Nephron (organoid): ENCODE results near the gene LST1.
A peak's percentile ranks its signal among the peaks of the same experiment; 100 is the strongest.

Source experiments
- H3K27ac Mint-ChIP-seq, 3 experiments: 2 replicates each; pipeline ENCODE4 v1.8.0; 2020; ENCODE audit warnings: mixed read lengths in 3 of 3, mild to moderate bottlenecking in 2 of 3, moderate library complexity in 1 of 3
- H3K27me3 Mint-ChIP-seq: 2 replicates; pipeline ENCODE4 v1.8.0; 2021; ENCODE audit warnings: low read depth, mild to moderate bottlenecking, moderate library complexity, mixed read lengths
- H3K36me3 Mint-ChIP-seq: 2 replicates; pipeline ENCODE4 v1.8.0; 2020; ENCODE audit warnings: low read depth, mixed read lengths
- H3K4me1 Mint-ChIP-seq: 2 replicates; pipeline ENCODE4 v1.8.0; 2020; ENCODE audit warnings: mixed read lengths
- H3K4me3 Mint-ChIP-seq, 3 experiments: 2 replicates each; pipeline ENCODE4 v1.8.0; 2020; ENCODE audit warnings: mild to moderate bottlenecking in 3 of 3, mixed read lengths in 3 of 3, moderate library complexity in 2 of 3
- H3K9me3 Mint-ChIP-seq: 2 replicates; pipeline ENCODE4 v1.8.0; 2020; ENCODE audit warnings: mixed read lengths
- CTCF ChIP-seq, 3 experiments: fragments of 200-600 bp; sonication (generic); IDR thresholded peaks; one replicate each; pipeline ENCODE4 v1.5.0; 2021; ENCODE audit warnings: antibody characterized with exemption in 3 of 3; ENCODE audit not compliant: unreplicated experiment in 3 of 3

The LST1 gene

GRCh38 chr6:31543639-31544038 lies 42.4 kb upstream of the LST1 start:
- Mint-ChIP-seq H3K27me3 (no peaks in the 10 kb centered on the region), H3K27ac (no peak overlapping the region), H3K4me3 (no peak overlapping the region), H3K9me3 (no peaks in the 10 kb centered on the region), H3K4me1 (peaks cover 52% of the 10 kb centered on the region), H3K36me3 (peaks cover 27% of the 10 kb centered on the region)
- no peak for TF ChIP-seq CTCF (IDR thresholded peaks at IDR 0.05; ENCODE audit: unreplicated experiment in 3 of 3)

GRCh38 chr6:31544676-31545075 lies 41.4 kb upstream of the LST1 start:
- Mint-ChIP-seq H3K27ac (peak overlapping the region in 2 of 3 experiments; percentile 3 to 30), H3K4me1 (peaks cover 48% of the 10 kb centered on the region), H3K4me3 (peak overlapping the region; percentile 50 to 70 (median 54)), H3K9me3 (no peaks in the 10 kb centered on the region), H3K27me3 (no peaks in the 10 kb centered on the region), H3K36me3 (peaks cover 27% of the 10 kb centered on the region)
- no peak for TF ChIP-seq CTCF (IDR thresholded peaks at IDR 0.05; ENCODE audit: unreplicated experiment in 3 of 3)

- Mint-ChIP-seq H3K4me1 (peaks cover 41% of the 10 kb centered on the region), H3K4me3 (peak overlapping the region; percentile 83 to 89 (median 84)), H3K27me3 (no peaks in the 10 kb centered on the region), H3K9me3 (no peaks in the 10 kb centered on the region), H3K27ac (peak overlapping the region in 2 of 3 experiments; percentile 5 to 48), H3K36me3 (peaks cover 24% of the 10 kb centered on the region)
- no peak for TF ChIP-seq CTCF (IDR thresholded peaks at IDR 0.05; ENCODE audit: unreplicated experiment in 3 of 3)
Observed at GRCh38 chr6:31545291-31545690, 40.8 kb upstream of the LST1 start.

- Mint-ChIP-seq H3K4me3 (peak within 1 kb of the TSS; percentile 83 to 89 (median 84)), H3K36me3 (peaks cover 23% of the 10 kb centered on the region), H3K27me3 (no peaks in the 10 kb centered on the region), H3K9me3 (no peaks in the 10 kb centered on the region), H3K27ac (peak within 1 kb of the TSS; percentile 29 to 89 (median 77)), H3K4me1 (peaks cover 34% of the 10 kb centered on the region)
- TF ChIP-seq CTCF (IDR thresholded peaks at IDR 0.05; ENCODE audit: unreplicated experiment in 3 of 3): peak; percentile 92 to 98 (median 95)
Observed at GRCh38 chr6:31546339-31546957, 39.6 kb upstream of the LST1 start, which contains the start of gene ATP6V1G2. TSS of gene ATP6V1G2 (minus strand) at chr6:31546608. CDS start at chr6:31546559, 49 bp downstream.

- Mint-ChIP-seq H3K27me3 (no peaks in the 10 kb centered on the region), H3K4me3 (peak within 1 kb of the TSS; percentile 83 to 89 (median 84)), H3K27ac (peak within 1 kb of the TSS; percentile 29 to 89 (median 77))
Observed at GRCh38 chr6:31546958-31547726, 38.9 kb upstream of the LST1 start, which contains the start of gene NFKBIL1. TSS of gene NFKBIL1 (plus strand) at chr6:31547608. CDS start at chr6:31547695, 87 bp downstream.

More at GRCh38 chr6:31546958-31547726, 38.9 kb upstream of the LST1 start, which contains the start of gene NFKBIL1:
- H3K4me1 Mint-ChIP-seq: peaks cover 34% of the 10 kb centered on the region
- TF ChIP-seq CTCF (IDR thresholded peaks at IDR 0.05; ENCODE audit: unreplicated experiment in 3 of 3): peak in 1 of 3 experiments; percentile 22
- H3K9me3 Mint-ChIP-seq: no peaks in the 10 kb centered on the region
- peaks cover 24% of the 10 kb centered on the region for H3K36me3 Mint-ChIP-seq
